Placental epithelial cell (primary cell): ENCODE data around the gene NUTM1. TPM values are rescaled to one million over a fixed set of nuclear protein-coding genes. Genes with fewer than 3 reads are reported as not detected.

ENCODE experiments used
- small RNA-seq: library from RNA; depleted of rRNA; stranded (forward); fragments of <200 nt; gene quantifications from one replicate; pipeline ENCODE3, GENCODE V24; 2012
- total RNA-seq: library from RNA; depleted of rRNA; stranded (reverse); fragments of >200 nt; gene quantifications from 2 replicates; pipeline ENCODE4 v1.2.3, GENCODE V29; 2012

The NUTM1 gene, protein sequence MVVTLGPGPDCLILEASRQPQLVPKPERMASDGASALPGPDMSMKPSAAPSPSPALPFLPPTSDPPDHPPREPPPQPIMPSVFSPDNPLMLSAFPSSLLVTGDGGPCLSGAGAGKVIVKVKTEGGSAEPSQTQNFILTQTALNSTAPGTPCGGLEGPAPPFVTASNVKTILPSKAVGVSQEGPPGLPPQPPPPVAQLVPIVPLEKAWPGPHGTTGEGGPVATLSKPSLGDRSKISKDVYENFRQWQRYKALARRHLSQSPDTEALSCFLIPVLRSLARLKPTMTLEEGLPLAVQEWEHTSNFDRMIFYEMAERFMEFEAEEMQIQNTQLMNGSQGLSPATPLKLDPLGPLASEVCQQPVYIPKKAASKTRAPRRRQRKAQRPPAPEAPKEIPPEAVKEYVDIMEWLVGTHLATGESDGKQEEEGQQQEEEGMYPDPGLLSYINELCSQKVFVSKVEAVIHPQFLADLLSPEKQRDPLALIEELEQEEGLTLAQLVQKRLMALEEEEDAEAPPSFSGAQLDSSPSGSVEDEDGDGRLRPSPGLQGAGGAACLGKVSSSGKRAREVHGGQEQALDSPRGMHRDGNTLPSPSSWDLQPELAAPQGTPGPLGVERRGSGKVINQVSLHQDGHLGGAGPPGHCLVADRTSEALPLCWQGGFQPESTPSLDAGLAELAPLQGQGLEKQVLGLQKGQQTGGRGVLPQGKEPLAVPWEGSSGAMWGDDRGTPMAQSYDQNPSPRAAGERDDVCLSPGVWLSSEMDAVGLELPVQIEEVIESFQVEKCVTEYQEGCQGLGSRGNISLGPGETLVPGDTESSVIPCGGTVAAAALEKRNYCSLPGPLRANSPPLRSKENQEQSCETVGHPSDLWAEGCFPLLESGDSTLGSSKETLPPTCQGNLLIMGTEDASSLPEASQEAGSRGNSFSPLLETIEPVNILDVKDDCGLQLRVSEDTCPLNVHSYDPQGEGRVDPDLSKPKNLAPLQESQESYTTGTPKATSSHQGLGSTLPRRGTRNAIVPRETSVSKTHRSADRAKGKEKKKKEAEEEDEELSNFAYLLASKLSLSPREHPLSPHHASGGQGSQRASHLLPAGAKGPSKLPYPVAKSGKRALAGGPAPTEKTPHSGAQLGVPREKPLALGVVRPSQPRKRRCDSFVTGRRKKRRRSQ
- under 0.01 TPM in 1 of 2 replicates, not detected in the other for total RNA-seq

DNA sequence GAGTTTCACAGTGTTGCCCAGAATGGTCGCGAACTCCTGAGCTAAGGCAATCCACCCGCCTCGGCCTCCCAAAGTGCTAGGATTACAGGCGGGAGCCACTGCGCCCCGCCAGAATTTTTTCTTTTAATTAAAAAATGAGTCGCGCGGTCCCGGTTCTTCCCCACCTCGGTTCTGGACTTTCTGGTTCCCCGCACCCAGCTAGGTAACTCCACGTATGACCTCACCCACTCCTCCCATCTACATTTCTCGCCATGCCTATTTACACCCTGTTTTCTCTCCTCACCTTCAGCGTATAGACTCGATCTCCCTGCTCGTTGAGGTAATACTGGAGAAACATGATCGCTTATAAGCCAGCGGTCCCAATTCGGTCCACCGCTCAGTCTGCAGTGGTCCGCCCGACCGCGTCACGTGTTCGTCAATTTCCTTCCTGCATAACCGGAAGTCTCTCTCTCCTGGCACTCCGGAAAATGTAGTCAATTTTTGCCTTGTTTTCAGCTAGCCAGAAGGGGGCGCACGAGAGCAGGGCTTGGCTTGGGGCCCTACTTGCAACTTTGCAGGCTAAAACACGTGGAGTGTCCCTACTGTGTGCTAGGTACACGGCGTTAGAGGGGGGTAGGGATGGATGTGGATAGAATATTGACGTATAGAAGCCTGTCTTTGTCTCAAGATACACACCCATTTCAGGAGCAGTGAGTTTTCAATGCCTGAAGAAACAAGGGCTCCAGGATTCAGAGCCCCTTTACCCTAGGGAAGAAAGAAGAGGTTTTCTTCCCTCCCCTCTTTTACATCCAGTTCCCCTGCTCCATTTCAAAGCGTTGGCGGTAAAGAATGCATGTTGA lies at the start of gene NUTM1, which contains the start of gene NOP10:
Gene NUTM1 (plus strand): TSS at position 579 of the 839 bp plus-strand sequence. CDS start 382 bp downstream, outside the sequence.
Gene NOP10 (minus strand): TSS at position 400 of the 839 bp plus-strand sequence. CDS start 63 bp downstream, at position 337.

DNA sequence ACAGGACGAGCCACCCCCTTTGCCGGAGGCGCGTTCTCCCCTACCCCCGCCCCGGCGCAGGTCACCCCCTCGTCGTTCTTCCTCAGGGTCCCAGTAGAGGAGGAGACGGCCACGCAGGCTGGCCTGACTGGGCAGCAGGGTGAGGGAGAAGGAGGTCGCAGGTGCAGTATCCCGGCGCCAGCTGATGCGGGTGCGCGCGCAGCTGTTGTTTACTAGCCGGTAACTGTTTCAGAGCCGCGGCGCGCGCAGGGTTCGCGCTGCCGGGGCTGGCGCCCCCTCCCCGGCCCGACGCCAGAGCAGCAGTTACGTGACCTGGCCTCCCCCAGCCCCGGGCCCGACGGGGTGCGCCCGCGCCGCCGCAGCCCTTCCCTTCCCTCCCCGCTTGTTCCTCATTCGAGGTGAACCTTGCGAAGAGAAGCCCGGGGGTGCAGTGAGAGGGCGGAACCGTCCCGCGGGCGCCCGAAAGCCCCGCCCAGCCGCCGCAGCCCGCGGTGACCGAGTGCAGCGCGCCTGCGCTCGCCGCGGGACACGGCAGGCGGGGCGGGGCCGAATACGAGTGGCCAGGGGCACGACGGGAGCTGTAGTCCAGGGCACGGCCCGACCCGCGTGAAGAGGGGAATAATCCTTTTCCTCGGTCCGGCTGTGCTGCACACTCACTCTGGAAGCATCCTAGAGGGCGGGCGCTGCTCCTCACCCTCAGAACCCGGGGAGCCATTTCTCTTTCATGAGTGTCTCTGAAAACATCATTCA lies 5.4 kb upstream of the NUTM1 start, which contains the start of gene SLC12A6:
Gene SLC12A6 (minus strand): TSS at position 225 of the 750 bp plus-strand sequence. CDS start 1,101 bp downstream, outside the sequence.

DNA sequence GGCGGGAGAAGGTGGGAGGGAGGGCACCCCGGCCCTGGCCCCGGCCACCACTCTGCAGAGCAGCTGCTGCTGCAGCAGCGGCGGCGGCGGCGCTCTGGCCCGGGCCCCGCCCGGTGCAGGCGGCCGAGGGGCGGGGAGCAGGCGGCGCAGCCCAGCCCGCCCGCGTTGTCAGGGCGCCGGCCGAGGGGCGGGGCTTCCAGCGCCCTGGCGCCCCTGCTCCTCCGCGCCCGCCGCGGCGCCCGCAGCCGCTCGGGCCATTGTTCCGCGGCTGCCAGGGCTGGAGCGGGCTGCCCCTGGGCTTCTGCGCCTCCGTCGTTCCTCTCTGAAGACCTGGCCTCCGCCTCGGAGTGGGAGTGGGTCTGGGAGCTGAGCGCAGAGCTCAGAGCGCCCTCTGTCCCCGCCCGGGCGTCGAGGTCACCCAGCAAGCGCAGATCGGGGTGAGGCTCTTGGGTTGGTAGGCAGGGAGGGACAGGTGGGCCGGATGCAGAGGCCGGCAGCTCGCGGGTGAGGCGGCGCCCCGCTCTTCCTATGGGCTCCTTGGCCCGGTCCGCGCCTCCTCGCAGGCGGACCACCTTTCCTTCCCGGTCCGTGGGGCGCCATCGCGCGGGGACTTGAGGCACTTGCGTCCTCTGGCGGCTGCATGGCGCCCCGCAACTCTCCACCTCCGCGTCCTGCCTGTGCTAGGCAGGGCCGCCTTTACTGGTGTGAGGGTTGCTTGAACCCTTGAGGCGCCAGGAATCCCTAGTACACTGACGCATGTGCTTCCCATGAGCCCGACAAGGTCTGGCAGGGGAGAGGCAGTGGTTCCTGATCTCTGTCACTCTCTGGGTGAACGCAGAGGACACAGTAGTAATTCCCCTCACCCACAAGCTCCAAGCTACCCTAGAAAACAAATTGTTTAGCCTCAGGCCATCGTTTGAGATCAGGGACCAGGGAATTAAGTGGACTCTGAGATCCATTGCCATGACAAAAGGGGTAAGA lies 24.3 kb downstream of the NUTM1 start, which contains the start of gene LPCAT4:
Gene LPCAT4 (minus strand): TSS at position 96 of the 981 bp plus-strand sequence. CDS start 96 bp downstream, outside the sequence.

Small RNAs within 50 kb of the gene (small RNA-seq; reads per million reads assigned to genes)
- gene MIR1233-1 (not detected), gene RF00019 (not detected)

Other genes with a start within 250 kb of the NUTM1 start
- gene EMC7, start 241.5 kb upstream of the NUTM1 start, total RNA-seq, result 18.8 and 24.0 TPM in 2 replicates
- 1.2 and 1.3 TPM in 2 replicates for gene PGBD4, start 241.2 kb upstream of the NUTM1 start, total RNA-seq
- 40.8 and 41.2 TPM in 2 replicates for gene KATNBL1, start 133.2 kb upstream of the NUTM1 start, total RNA-seq
- gene EMC4, start 118.3 kb upstream of the NUTM1 start, total RNA-seq, result 111 and 155 TPM in 2 replicates
- gene SLC12A6, start 5.5 kb upstream of the NUTM1 start, total RNA-seq, result 25.9 and 26.5 TPM in 2 replicates
- 164 and 215 TPM in 2 replicates for gene NOP10, start 179 bp upstream of the NUTM1 start, total RNA-seq
- gene LPCAT4, start 23.9 kb downstream of the NUTM1 start, total RNA-seq, result 12.0 and 15.3 TPM in 2 replicates
- gene GOLGA8A, start 94.5 kb downstream of the NUTM1 start, total RNA-seq, result 11.4 and 49.1 TPM in 2 replicates
- gene GOLGA8B, start 240.3 kb downstream of the NUTM1 start, total RNA-seq, result 53.5 and 76.9 TPM in 2 replicates